K562 (cell line): ENCODE data around the gene MYOM1. TPM values are rescaled to one million over a fixed set of nuclear protein-coding genes. Genes with fewer than 3 reads are reported as not detected.

Experiments
- BMI1 ChIP-seq: fragments of 150-350 bp; IDR thresholded peaks from 2 replicates; pipeline ENCODE4 v1.6.1; 2014; ENCODE audit warnings: low read length
- CREM ChIP-seq: IDR thresholded peaks from 2 replicates; pipeline ENCODE4 v1.6.1; 2014; ENCODE audit warnings: antibody characterized with exemption, low read depth
- CTCFL ChIP-seq: IDR thresholded peaks from 2 replicates; pipeline ENCODE4 v1.6.1; 2011; ENCODE audit warnings: borderline replicate concordance, low read depth, mild to moderate bottlenecking, moderate library complexity, low read length; ENCODE audit not compliant: insufficient read depth, poor library complexity, severe bottlenecking
- GTF3C2 ChIP-seq: IDR thresholded peaks from 3 replicates; pipeline ENCODE4 v1.6.1; 2011; ENCODE audit warnings: borderline replicate concordance, mild to moderate bottlenecking, moderate library complexity; ENCODE audit not compliant: insufficient read length; ENCODE audit errors: extremely low read depth
- HSF4 ChIP-seq: fragments of 250-450 bp; sonication (Bioruptor Pico); IDR thresholded peaks from 2 replicates; pipeline ENCODE4 v2.1.2; 2022; ENCODE audit warnings: mild to moderate bottlenecking, moderate library complexity, borderline replicate concordance
- JUNB ChIP-seq: fragments of 450-650 bp; formaldehyde crosslinking; conservative IDR thresholded peaks from 2 replicates; pipeline ENCODE4 v1.4.0; 2020; ENCODE audit warnings: mild to moderate bottlenecking
- KAT7 ChIP-seq: sonication (generic); formaldehyde crosslinking; IDR thresholded peaks from 2 replicates; pipeline ENCODE4 v1.8.0; 2022; ENCODE audit warnings: missing genetic modification reagents, mild to moderate bottlenecking, borderline replicate concordance
- L3MBTL2 ChIP-seq: fragments of 450-650 bp; IDR thresholded peaks from 2 replicates; pipeline ENCODE4 v1.6.1; 2016; ENCODE audit warnings: mild to moderate bottlenecking, moderate library complexity
- PHF20 ChIP-seq: fragments of 450-650 bp; IDR thresholded peaks from 2 replicates; pipeline ENCODE4 v1.6.1; 2018; ENCODE audit not compliant: partially characterized antibody
- RBM22 ChIP-seq: fragments of 200-400 bp; formaldehyde crosslinking; IDR thresholded peaks from 2 replicates; pipeline ENCODE4 v1.6.1; 2018; ENCODE audit warnings: low read length, low read depth; ENCODE audit not compliant: poor library complexity, severe bottlenecking
- RBM34 ChIP-seq: fragments of 200-400 bp; formaldehyde crosslinking; IDR thresholded peaks from 2 replicates; pipeline ENCODE4 v1.6.1; 2018; ENCODE audit warnings: low read length, borderline replicate concordance; ENCODE audit not compliant: insufficient read depth
- UBTF ChIP-seq, 2 experiments: IDR thresholded peaks; 2 replicates each; pipeline ENCODE4 v1.6.1; 2012; ENCODE audit warnings: improper control_type of control experiment in 2 of 2, low read depth in 2 of 2, low read length in 2 of 2, borderline replicate concordance in 1 of 2
- VEZF1 ChIP-seq: fragments of 200-800 bp; sonication (Bioruptor generic); IDR thresholded peaks from 2 replicates; pipeline ENCODE4 v1.6.1; 2017; ENCODE audit warnings: missing genetic modification characterization, missing compliant biosample characterization
- ZBTB8A ChIP-seq: fragments of 450-650 bp; IDR thresholded peaks from 2 replicates; pipeline ENCODE4 v1.6.1; 2018; ENCODE audit warnings: mild to moderate bottlenecking, moderate library complexity; ENCODE audit not compliant: partially characterized antibody
- ZNF282 ChIP-seq: sonication (generic); formaldehyde crosslinking; IDR thresholded peaks from 2 replicates; pipeline ENCODE4 v1.8.1; 2023; ENCODE audit warnings: missing genetic modification reagents
- ZZZ3 ChIP-seq: fragments of 450-650 bp; IDR thresholded peaks from 2 replicates; pipeline ENCODE4 v1.6.1; 2016; ENCODE audit warnings: antibody characterized with exemption, mild to moderate bottlenecking, moderate library complexity
- polyA plus RNA-seq, 8 experiments: library from polyadenylated mRNA; depleted of rRNA in 4 of 8; stranded (reverse) in 5 of 8; unstranded in 3 of 8; fragments of >200 nt; fragmentation: Nextera tagmentation in 2 of 8; fragmentation: Illumina TruSeq in 1 of 8; extraction: Ambion mirVana in 2 of 8; extraction: Trizol in 1 of 8; gene quantifications; 2 replicates each; pipeline versions ENCODE4 v1.2.1 to v1.2.3, GENCODE V29; 2011 to 2014; ENCODE audit warnings: inconsistent platforms in 1 of 8, missing spikeins in 1 of 8
- total RNA-seq, 7 experiments: library from RNA; depleted of rRNA in 6 of 7; stranded (reverse); fragments of >200 nt in 6 of 7; fragmentation: Illumina TruSeq in 2 of 7; extraction: Trizol in 2 of 7; gene quantifications; 2 replicates each; pipeline versions ENCODE4 v1.2.1 to v1.2.3, GENCODE V29; 2011 to 2021; ENCODE audit warnings: low replicate concordance in 1 of 7

Gene MYOM1
- total and polyA plus RNA-seq, 9 of the 15 experiments (the other 6 are each of a cell fraction or from before 2014, with no cell fraction given) = 0.01 to 0.62 (median 0.25) TPM

- TF ChIP-seq HSF4 (no peak), KAT7 (no peak), VEZF1 (CRISPR knock-in tag) (no peak), ZZZ3 (no peak), CREM (no peak), UBTF (IDR thresholded peaks at IDR 0.05; ENCODE audit: borderline replicate concordance in 1 of 2, low read depth in 2 of 2, low read length in 2 of 2) (no peak), JUNB (CRISPR knock-in tag) (no peak), BMI1 (no peak), L3MBTL2 (peak; percentile 54), CTCFL (peak; percentile 96), GTF3C2 (no peak), PHF20 (no peak), RBM22 (no peak), ZBTB8A (no peak), ZNF282 (CRISPR knock-in tag) (no peak), RBM34 (no peak)
Observed at GRCh38 chr18:3062798-3063680, 156.7 kb downstream of the MYOM1 start (continued).
